Measurements from ENCODE around the gene RRP12. TPM values are rescaled to one million over a fixed set of nuclear protein-coding genes. Genes with fewer than 3 reads are reported as not detected.

The RRP12 gene
- polyA plus RNA-seq, 1 donor from 2014 or later, result 9.7 TPM

- Histone ChIP-seq H3K9ac (ENCODE audit: low read length) (no peak overlapping the region), H3K9me2 (ENCODE audit: insufficient read depth, low read length) (no peaks in the 10 kb centered on the region), H3K9me3 (ENCODE audit: low read length) (no peaks in the 10 kb centered on the region), H4K20me1 (ENCODE audit: insufficient read depth) (no peaks in the 10 kb centered on the region), H3K4me3 (ENCODE audit: low read length) (no peak overlapping the region), H3K36me3 (ENCODE audit: insufficient read depth, low read length) (no peaks in the 10 kb centered on the region), H3K27ac (ENCODE audit: low read length) (no peak overlapping the region), H3K79me2 (replicated peaks; ENCODE audit: insufficient read depth, low read length) (no peaks in the 10 kb centered on the region), H3K4me2 (ENCODE audit: low read length) (no peak overlapping the region), H2AFZ (ENCODE audit: low read depth, low read length) (no peak overlapping the region), H3F3A (ENCODE audit: insufficient read depth, low read length, poor library complexity, severe bottlenecking) (no peaks in the 10 kb centered on the region), H3K27me3 (ENCODE audit: insufficient read depth, low read depth, low read length) (no peaks in the 10 kb centered on the region)
- TF ChIP-seq MXI1 (conservative IDR thresholded peaks at IDR 0.05; ENCODE audit: poor library complexity, severe bottlenecking) (no peak), TAF1 (IDR thresholded peaks at IDR 0.05; ENCODE audit: low read depth) (no peak), REST (IDR thresholded peaks at IDR 0.05; ENCODE audit: borderline replicate concordance) (no peak), EZH2 (IDR thresholded peaks at IDR 0.05; ENCODE audit: borderline replicate concordance, insufficient read depth, low read length, poor library complexity, severe bottlenecking) (no peak), EP300 (conservative IDR thresholded peaks at IDR 0.05; ENCODE audit: poor library complexity, severe bottlenecking) (no peak), RAD21 (conservative IDR thresholded peaks at IDR 0.05) (no peak), SMC3 (conservative IDR thresholded peaks at IDR 0.05; ENCODE audit: poor library complexity) (no peak), CTCF (IDR thresholded peaks at IDR 0.05; ENCODE audit: poor library complexity, severe bottlenecking) (no peak), POLR2AphosphoS5 (IDR thresholded peaks at IDR 0.05) (no peak)
Observed at GRCh38 chr10:97358349-97358748, 42.8 kb downstream of the RRP12 start.

GRCh38 chr10:97356918-97357317, 44.2 kb downstream of the RRP12 start:
- Histone ChIP-seq H2AFZ (ENCODE audit: low read depth, low read length) (no peak overlapping the region), H3K27ac (ENCODE audit: low read length) (no peak overlapping the region)

More at GRCh38 chr10:97356918-97357317, 44.2 kb downstream of the RRP12 start:
- no peaks in the 10 kb centered on the region for H3F3A ChIP-seq (ENCODE audit: insufficient read depth, low read length, poor library complexity, severe bottlenecking)
- no peak overlapping the region for H3K4me3 ChIP-seq (ENCODE audit: low read length)
- H3K9ac ChIP-seq (ENCODE audit: low read length), result no peak overlapping the region
- no peak for TF ChIP-seq SMC3 (conservative IDR thresholded peaks at IDR 0.05; ENCODE audit: poor library complexity)
- no peak for TF ChIP-seq CTCF (IDR thresholded peaks at IDR 0.05; ENCODE audit: poor library complexity, severe bottlenecking)
- TF ChIP-seq TAF1 (IDR thresholded peaks at IDR 0.05; ENCODE audit: low read depth), result no peak
- no peak for TF ChIP-seq EZH2 (IDR thresholded peaks at IDR 0.05; ENCODE audit: borderline replicate concordance, insufficient read depth, low read length, poor library complexity, severe bottlenecking)
- no peak for TF ChIP-seq RAD21 (conservative IDR thresholded peaks at IDR 0.05)
- no peak for TF ChIP-seq REST (IDR thresholded peaks at IDR 0.05; ENCODE audit: borderline replicate concordance)
- TF ChIP-seq MXI1 (conservative IDR thresholded peaks at IDR 0.05; ENCODE audit: poor library complexity, severe bottlenecking), result no peak
- no peak for TF ChIP-seq EP300 (conservative IDR thresholded peaks at IDR 0.05; ENCODE audit: poor library complexity, severe bottlenecking)
- TF ChIP-seq POLR2AphosphoS5 (IDR thresholded peaks at IDR 0.05), result no peak
- H3K9me3 ChIP-seq (ENCODE audit: low read length), result no peaks in the 10 kb centered on the region
- no peak overlapping the region for H3K4me2 ChIP-seq (ENCODE audit: low read length)
- H3K9me2 ChIP-seq (ENCODE audit: insufficient read depth, low read length), result no peaks in the 10 kb centered on the region
- no peaks in the 10 kb centered on the region for H3K36me3 ChIP-seq (ENCODE audit: insufficient read depth, low read length)
- H3K79me2 ChIP-seq (replicated peaks; ENCODE audit: insufficient read depth, low read length), result no peaks in the 10 kb centered on the region
- H3K27me3 ChIP-seq (ENCODE audit: insufficient read depth, low read depth, low read length), result no peaks in the 10 kb centered on the region
- H4K20me1 ChIP-seq (ENCODE audit: insufficient read depth), result no peaks in the 10 kb centered on the region

Data from neural cell (in vitro differentiated cells).